ENCODE results near the gene LETMD1.
A peak's percentile ranks its signal among the peaks of the same experiment; 100 is the strongest.

LETMD1 gene

DNA sequence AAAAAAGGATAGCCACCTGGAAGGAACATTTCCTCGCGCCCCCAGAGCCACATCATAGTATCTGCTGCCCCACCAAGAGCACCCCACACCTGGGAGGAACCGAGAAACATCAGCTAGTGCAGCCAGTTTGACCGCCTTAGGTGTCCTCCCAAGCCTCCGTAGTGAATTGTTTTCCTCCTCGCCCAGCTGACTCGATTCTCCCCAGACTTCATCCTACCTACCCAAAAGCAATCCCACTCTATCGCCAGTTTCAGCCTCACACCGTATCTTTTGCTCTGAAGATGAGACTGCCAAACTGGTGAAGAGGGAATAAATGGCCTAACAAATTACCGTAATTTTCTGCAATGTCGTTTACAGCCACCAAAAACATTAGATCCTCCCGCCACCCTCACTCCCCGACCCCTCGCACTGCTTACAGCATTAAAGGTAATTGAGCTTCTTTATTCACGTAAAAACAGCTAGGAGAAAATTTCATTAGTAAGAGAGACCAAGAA lies 20.7 kb upstream of the LETMD1 start:
- no peaks in the 10 kb centered on the region for H3K27me3 ChIP-seq (ENCODE audit: insufficient read depth, low read depth, severe bottlenecking)
- H3K27ac ChIP-seq: no peak overlapping the region
- no peaks in the 10 kb centered on the region for H3K9me3 ChIP-seq (ENCODE audit: severe bottlenecking)
- H3K36me3 ChIP-seq: no peaks in the 10 kb centered on the region; the same call in 1 of the 2 replicates
- H3K4me3 ChIP-seq (ENCODE audit: low read depth, low read length): no peak overlapping the region
- no peak for DNase-seq
- TF ChIP-seq, protein P1, sequence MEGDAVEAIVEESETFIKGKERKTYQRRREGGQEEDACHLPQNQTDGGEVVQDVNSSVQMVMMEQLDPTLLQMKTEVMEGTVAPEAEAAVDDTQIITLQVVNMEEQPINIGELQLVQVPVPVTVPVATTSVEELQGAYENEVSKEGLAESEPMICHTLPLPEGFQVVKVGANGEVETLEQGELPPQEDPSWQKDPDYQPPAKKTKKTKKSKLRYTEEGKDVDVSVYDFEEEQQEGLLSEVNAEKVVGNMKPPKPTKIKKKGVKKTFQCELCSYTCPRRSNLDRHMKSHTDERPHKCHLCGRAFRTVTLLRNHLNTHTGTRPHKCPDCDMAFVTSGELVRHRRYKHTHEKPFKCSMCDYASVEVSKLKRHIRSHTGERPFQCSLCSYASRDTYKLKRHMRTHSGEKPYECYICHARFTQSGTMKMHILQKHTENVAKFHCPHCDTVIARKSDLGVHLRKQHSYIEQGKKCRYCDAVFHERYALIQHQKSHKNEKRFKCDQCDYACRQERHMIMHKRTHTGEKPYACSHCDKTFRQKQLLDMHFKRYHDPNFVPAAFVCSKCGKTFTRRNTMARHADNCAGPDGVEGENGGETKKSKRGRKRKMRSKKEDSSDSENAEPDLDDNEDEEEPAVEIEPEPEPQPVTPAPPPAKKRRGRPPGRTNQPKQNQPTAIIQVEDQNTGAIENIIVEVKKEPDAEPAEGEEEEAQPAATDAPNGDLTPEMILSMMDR (IDR thresholded peaks at IDR 0.05; ENCODE audit: low read depth, low read length): no peak

- DNase-seq: peak; percentile 44
- no peaks in the 10 kb centered on the region; the same call in 1 of the 2 replicates for H3K36me3 ChIP-seq
- TF ChIP-seq, protein P1 (IDR thresholded peaks at IDR 0.05; ENCODE audit: low read depth, low read length): peak; percentile 52; the same call in 1 of the 2 replicates
- no peak overlapping the region for H3K27ac ChIP-seq
- no peaks in the 10 kb centered on the region for H3K27me3 ChIP-seq (ENCODE audit: insufficient read depth, low read depth, severe bottlenecking)
- no peaks in the 10 kb centered on the region for H3K9me3 ChIP-seq (ENCODE audit: severe bottlenecking)
- H3K4me3 ChIP-seq (ENCODE audit: low read depth, low read length): no peak overlapping the region
Measured at GRCh38 chr12:51028126-51028812, 19.9 kb upstream of the LETMD1 start.

DNA sequence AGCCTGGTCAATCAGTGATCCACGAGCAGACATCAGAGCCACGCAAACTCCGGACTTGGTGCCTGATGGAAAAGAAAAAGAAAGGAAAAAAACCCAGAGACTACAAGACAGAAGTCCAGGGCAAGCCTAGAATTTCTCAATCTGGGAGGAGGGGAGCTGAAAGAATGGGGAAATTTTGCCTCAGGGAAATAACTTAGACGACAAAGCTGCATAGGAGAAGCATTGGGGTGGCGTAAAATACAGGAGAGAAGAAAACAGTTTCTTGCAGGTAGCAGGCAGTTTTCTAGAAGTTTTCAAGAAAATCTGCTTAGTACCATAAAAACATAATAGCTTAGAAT lies 19.3 kb upstream of the LETMD1 start:
- H3K27me3 ChIP-seq (ENCODE audit: insufficient read depth, low read depth, severe bottlenecking): no peaks in the 10 kb centered on the region
- no peaks in the 10 kb centered on the region; the same call in 1 of the 2 replicates for H3K36me3 ChIP-seq
- no peak overlapping the region for H3K27ac ChIP-seq
- TF ChIP-seq, protein P1 (IDR thresholded peaks at IDR 0.05; ENCODE audit: low read depth, low read length): no peak
- no peak overlapping the region for H3K4me3 ChIP-seq (ENCODE audit: low read depth, low read length)
- no peak for DNase-seq
- H3K9me3 ChIP-seq (ENCODE audit: severe bottlenecking): no peaks in the 10 kb centered on the region

DNA sequence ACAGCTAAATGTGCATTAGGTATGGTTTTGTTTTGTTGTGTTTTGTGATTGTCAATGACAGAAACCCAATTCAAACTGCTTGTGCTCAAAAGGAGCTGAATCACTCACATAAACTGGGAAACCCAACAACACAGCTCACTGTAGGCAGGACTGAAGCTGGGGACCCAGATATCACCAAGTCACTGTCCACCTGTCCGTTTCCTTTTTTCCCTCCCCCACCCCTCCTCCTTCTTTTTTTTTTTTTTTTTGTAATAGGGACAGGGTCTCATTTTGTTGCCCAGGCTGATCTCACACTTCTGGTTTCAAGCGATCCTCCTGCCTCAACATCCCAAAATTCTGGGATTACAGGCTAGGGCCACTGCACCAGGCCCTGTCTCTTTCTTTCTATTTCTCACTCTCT lies 15.1 kb upstream of the LETMD1 start:
- Histone ChIP-seq H3K36me3 (no peaks in the 10 kb centered on the region), H3K4me3 (ENCODE audit: low read depth, low read length) (no peak overlapping the region), H3K27ac (no peak overlapping the region), H3K9me3 (ENCODE audit: severe bottlenecking) (no peaks in the 10 kb centered on the region), H3K27me3 (ENCODE audit: insufficient read depth, low read depth, severe bottlenecking) (no peaks in the 10 kb centered on the region)
- TF ChIP-seq, protein P1 (IDR thresholded peaks at IDR 0.05; ENCODE audit: low read depth, low read length): no peak
- no peak for DNase-seq

DNA sequence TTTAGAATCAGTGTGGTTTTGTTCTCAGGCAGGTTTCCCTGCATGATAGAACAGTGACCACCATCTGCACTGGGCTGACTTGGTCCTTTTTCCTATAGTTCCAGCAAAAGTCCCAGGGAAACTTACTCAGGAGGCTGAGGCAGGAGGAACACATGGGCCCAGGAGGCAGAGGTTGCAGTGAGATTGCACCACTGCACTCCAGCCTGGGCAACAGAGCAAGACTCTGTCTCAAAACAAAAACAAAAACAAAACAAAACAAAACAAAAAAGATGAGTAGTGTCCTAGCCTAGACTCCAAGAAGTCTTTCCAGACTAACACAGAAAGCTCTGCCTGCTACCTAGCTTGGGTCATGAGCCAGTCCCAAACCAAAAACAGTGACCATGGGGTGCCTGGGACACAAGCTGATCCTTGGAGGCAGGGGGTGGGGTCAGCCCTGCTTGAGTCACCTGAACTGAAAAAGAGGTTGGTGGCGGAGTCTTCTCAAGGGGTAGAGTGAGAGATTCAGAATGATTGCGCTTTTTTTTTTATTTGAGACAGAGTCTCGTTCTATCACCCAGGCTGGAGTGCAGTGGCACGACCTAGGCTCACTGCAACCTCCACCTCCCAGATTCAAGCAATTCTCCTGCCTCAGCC lies 14.6 kb upstream of the LETMD1 start:
- Histone ChIP-seq H3K36me3 (no peaks in the 10 kb centered on the region), H3K9me3 (ENCODE audit: severe bottlenecking) (no peaks in the 10 kb centered on the region), H3K27me3 (ENCODE audit: insufficient read depth, low read depth, severe bottlenecking) (no peaks in the 10 kb centered on the region), H3K4me3 (ENCODE audit: low read depth, low read length) (no peak overlapping the region), H3K27ac (no peak overlapping the region)
- TF ChIP-seq, protein P1 (IDR thresholded peaks at IDR 0.05; ENCODE audit: low read depth, low read length): no peak
- no peak for DNase-seq

Data from WERI-Rb-1 (cell line).